Measurements from ENCODE around the gene PHLDB1. TPM values are rescaled to one million over a fixed set of nuclear protein-coding genes. Genes with fewer than 3 reads are reported as not detected.

Gene PHLDB1
- total and polyA plus RNA-seq, 2 donors, result 4.0 to 14.0 TPM

DNA sequence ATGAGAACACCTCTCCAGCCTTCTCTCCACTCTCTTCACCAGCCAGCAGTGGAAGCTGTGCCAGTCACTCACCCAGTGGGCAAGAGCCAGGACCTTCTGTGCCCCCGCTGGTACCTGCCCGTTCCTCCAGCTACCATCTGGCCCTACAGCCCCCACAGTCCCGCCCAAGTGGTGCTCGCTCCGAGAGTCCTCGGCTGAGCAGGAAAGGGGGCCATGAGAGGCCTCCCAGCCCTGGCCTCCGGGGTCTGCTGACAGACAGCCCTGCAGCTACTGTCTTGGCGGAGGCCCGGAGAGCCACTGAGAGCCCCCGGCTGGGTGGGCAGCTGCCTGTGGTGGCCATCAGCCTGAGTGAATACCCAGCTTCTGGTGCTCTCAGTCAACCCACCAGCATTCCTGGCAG, 20.2 kb downstream of the PHLDB1 start:
- H3K27ac ChIP-seq (ENCODE audit: low read depth in 1 of 2, low read length in 1 of 2), result no peak overlapping the region
- no peaks in the 10 kb centered on the region for H3K36me3 ChIP-seq (ENCODE audit: control insufficient read depth in 2 of 2, insufficient read depth in 2 of 2, low read length in 1 of 2)
- no peak for DNase-seq (ENCODE audit: low read depth in 6 of 9, low spot score in 9 of 9)
- WGBS, result 98% methylated on average over 10 of the region's 10 CpGs
- no peaks in the 10 kb centered on the region for H3K27me3 ChIP-seq (ENCODE audit: control insufficient read depth in 2 of 2, insufficient read depth in 1 of 2, low read length in 1 of 2)
- H3K9me3 ChIP-seq (ENCODE audit: control insufficient read depth in 2 of 2, insufficient read depth in 1 of 2, low read length in 1 of 2), result no peaks in the 10 kb centered on the region
- H3K4me1 ChIP-seq (ENCODE audit: control insufficient read depth in 2 of 2, insufficient read depth in 2 of 2, low read length in 2 of 2), result peaks cover 10 to 17% of the 10 kb centered on the region in 2 donors
- H3K4me3 ChIP-seq (ENCODE audit: low read length in 2 of 2), result no peak overlapping the region

DNA sequence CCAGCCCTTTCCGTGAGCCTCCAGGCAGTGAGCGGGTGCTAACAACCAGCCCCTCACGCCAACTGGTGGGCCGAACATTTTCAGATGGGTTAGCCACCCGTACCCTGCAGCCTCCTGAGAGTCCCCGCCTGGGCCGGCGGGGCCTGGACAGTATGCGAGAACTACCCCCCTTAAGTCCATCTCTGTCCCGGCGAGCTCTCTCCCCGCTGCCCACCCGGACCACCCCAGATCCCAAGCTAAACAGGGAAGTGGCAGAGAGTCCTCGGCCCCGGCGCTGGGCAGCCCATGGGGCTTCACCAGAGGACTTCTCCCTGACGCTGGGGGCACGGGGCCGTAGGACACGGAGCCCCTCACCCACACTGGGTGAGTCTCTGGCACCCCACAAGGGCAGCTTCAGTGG, 20.6 kb downstream of the PHLDB1 start:
- no peak overlapping the region for H3K27ac ChIP-seq (ENCODE audit: low read depth in 1 of 2, low read length in 1 of 2)
- H3K4me1 ChIP-seq (ENCODE audit: control insufficient read depth in 2 of 2, insufficient read depth in 2 of 2, low read length in 2 of 2), result peaks cover 5 to 13% of the 10 kb centered on the region in 2 donors

DNA sequence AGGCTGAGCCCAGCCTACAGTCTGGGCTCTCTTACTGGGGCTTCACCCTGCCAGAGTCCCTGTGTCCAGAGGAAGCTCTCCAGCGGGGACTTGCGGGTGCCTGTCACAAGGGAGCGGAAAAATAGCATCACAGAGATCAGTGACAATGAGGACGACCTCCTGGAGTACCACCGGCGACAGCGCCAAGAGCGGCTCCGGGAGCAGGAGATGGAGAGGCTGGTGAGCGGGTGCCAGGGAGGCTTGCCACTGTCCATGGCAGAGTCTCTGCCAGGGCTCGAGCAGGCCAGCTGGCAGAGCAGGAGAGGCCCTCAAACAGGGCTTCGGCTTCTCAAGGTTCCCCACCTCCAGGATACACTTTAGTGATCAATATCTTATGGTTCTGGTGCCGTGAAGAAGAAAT, 21.0 kb downstream of the PHLDB1 start:
- Histone ChIP-seq H3K9me3 (ENCODE audit: control insufficient read depth in 2 of 2, insufficient read depth in 1 of 2, low read length in 1 of 2) (no peaks in the 10 kb centered on the region), H3K36me3 (ENCODE audit: control insufficient read depth in 2 of 2, insufficient read depth in 2 of 2, low read length in 1 of 2) (no peaks in the 10 kb centered on the region), H3K4me1 (ENCODE audit: control insufficient read depth in 2 of 2, insufficient read depth in 2 of 2, low read length in 2 of 2) (peaks cover 1 to 9% of the 10 kb centered on the region in 2 donors), H3K27ac (ENCODE audit: low read depth in 1 of 2, low read length in 1 of 2) (no peak overlapping the region), H3K4me3 (ENCODE audit: low read length in 2 of 2) (no peak overlapping the region), H3K27me3 (ENCODE audit: control insufficient read depth in 2 of 2, insufficient read depth in 1 of 2, low read length in 1 of 2) (no peaks in the 10 kb centered on the region)
- no peak for DNase-seq (ENCODE audit: low read depth in 6 of 9, low spot score in 9 of 9)
- WGBS, result 97% methylated on average over 13 of the region's 13 CpGs

More for the DNA sequence above, 20.6 kb downstream of the PHLDB1 start:
- H3K27me3 ChIP-seq (ENCODE audit: control insufficient read depth in 2 of 2, insufficient read depth in 1 of 2, low read length in 1 of 2), result no peaks in the 10 kb centered on the region
- no peak overlapping the region for H3K4me3 ChIP-seq (ENCODE audit: low read length in 2 of 2)
- WGBS, result 98% methylated on average over 20 of the region's 20 CpGs
- H3K9me3 ChIP-seq (ENCODE audit: control insufficient read depth in 2 of 2, insufficient read depth in 1 of 2, low read length in 1 of 2), result no peaks in the 10 kb centered on the region
- no peaks in the 10 kb centered on the region for H3K36me3 ChIP-seq (ENCODE audit: control insufficient read depth in 2 of 2, insufficient read depth in 2 of 2, low read length in 1 of 2)
- no peak for DNase-seq (ENCODE audit: low read depth in 6 of 9, low spot score in 9 of 9)

DNA sequence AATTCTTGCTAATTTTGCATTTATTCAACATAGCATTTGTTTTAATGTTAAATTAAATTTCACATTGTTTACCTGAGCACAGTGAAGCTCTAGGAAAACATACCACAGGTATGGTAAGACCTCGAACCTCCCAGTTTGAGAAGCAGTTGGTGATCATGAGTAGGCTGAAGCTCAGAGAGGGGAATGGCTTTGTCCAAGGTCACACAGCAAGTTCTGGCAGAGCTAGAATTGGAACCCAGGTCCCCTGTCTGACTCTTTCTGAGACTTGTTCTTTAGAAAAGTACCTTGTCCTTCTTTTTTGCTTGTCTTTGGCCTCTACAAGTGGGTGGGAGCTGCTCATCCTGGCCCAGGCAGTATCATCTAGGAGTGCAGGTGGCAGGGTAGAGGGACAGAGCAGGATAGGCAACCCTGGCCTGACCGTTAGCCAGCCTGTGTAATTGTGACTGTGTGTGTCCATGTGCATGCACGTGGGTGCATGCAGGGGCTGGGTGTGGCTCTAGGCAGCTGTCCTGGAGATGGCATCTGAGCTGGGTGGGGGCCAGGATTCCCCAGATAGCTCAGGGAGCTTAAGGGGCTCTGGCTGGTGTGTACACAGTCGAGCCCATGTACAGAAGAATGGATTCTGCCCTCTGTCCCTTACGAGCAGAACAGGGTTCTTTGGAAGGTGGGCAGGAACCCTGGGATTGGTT, 21.6 kb downstream of the PHLDB1 start:
- Histone ChIP-seq H3K9me3 (ENCODE audit: control insufficient read depth in 2 of 2, insufficient read depth in 1 of 2, low read length in 1 of 2) (no peaks in the 10 kb centered on the region), H3K27ac (ENCODE audit: low read depth in 1 of 2, low read length in 1 of 2) (no peak overlapping the region), H3K36me3 (ENCODE audit: control insufficient read depth in 2 of 2, insufficient read depth in 2 of 2, low read length in 1 of 2) (no peaks in the 10 kb centered on the region), H3K4me1 (ENCODE audit: control insufficient read depth in 2 of 2, insufficient read depth in 2 of 2, low read length in 2 of 2) (peaks cover 0 to 6% of the 10 kb centered on the region in 2 donors), H3K4me3 (ENCODE audit: low read length in 2 of 2) (no peak overlapping the region), H3K27me3 (ENCODE audit: control insufficient read depth in 2 of 2, insufficient read depth in 1 of 2, low read length in 1 of 2) (no peaks in the 10 kb centered on the region)
- DNase-seq (ENCODE audit: low read depth in 6 of 9, low spot score in 9 of 9), result no peak
- WGBS, result 88% methylated on average over 5 of the region's 5 CpGs

DNA sequence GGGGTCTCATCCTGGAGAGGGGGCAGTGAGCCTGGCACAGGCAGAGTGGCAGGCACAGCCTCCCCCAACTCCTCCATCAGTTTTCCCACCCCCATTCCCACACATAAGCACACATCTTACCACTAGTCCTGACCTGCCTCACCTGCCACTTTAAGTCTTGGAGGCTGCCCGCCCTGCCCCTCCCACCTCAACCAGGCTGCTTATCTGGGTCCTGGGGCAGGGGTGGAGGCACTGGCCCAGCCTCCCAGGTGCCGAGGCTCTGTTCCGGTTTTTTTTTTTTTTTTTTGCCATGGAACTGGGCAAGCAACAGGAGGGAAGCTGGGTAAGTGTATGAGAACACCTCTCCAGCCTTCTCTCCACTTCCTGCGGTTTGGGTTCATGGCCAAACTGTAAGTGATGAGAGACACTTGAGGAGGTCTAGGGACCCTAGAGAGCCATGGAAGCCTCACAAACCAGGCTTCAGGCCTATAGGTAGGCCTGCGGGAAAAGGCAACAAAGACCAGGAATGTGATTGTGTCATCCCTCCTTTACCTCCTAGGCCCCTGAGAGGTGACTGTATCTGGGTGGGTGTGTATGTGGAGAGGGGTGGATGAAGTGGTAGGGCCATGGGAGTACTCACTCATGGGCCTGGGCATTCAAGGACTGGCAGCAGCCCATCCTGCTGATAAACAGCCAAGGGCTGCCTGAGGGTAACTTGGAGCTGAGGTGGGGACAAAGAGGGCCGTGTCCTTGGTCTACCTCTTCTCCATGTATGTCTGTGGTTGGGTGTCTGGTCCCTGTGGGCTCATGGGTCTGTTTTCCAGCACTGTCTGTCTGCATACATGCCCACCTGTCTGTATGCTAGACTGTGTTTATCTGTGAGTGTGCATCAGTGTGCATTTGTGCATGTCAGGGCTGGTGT, 22.6 kb downstream of the PHLDB1 start:
- peaks cover 0 to 2% of the 10 kb centered on the region in 2 donors for H3K27me3 ChIP-seq (ENCODE audit: control insufficient read depth in 2 of 2, insufficient read depth in 1 of 2, low read length in 1 of 2)
- H3K4me1 ChIP-seq (ENCODE audit: control insufficient read depth in 2 of 2, insufficient read depth in 2 of 2, low read length in 2 of 2), result peaks cover 0 to 12% of the 10 kb centered on the region in 2 donors
- WGBS, result 97% methylated on average over 6 of the region's 6 CpGs
- no peak overlapping the region for H3K27ac ChIP-seq (ENCODE audit: low read depth in 1 of 2, low read length in 1 of 2)
- no peak overlapping the region for H3K4me3 ChIP-seq (ENCODE audit: low read length in 2 of 2)
- DNase-seq (ENCODE audit: low read depth in 6 of 9, low spot score in 9 of 9), result no peak
- no peaks in the 10 kb centered on the region for H3K9me3 ChIP-seq (ENCODE audit: control insufficient read depth in 2 of 2, insufficient read depth in 1 of 2, low read length in 1 of 2)
- no peaks in the 10 kb centered on the region for H3K36me3 ChIP-seq (ENCODE audit: control insufficient read depth in 2 of 2, insufficient read depth in 2 of 2, low read length in 1 of 2)

DNA sequence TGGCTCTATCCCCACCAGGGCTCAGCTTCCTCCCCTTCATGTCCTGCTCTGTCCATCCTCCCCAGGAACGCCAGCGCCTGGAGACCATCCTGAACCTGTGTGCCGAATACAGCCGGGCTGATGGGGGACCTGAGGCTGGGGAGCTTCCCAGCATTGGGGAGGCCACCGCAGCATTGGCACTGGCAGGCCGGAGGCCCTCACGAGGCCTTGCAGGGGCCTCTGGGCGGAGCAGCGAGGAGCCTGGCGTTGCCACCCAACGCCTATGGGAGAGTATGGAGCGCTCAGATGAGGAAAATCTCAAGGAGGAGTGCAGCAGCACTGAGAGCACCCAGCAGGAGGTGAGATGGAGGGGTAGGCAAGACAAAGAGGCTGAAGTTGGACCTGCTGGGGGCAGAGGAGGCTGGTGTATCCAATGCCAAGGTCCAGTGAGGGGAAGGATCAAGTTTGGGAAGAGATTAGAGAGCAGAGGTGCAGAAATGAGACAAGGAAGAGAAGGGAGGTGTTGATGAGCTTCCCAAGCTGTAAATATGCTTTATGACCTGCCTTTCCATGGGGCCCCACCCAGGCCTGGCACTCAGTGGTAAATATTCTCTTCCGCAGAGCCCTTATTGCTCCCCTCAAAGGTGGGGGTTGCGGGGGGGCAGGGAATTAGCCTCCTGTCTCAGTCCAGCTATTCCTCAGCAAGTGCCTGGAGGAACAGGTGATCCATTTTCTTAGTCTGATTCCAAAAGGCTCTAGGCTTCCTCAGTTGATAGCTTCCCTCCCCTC, 23.9 kb downstream of the PHLDB1 start:
- H3K4me1 ChIP-seq (ENCODE audit: control insufficient read depth in 2 of 2, insufficient read depth in 2 of 2, low read length in 2 of 2), result peaks cover 0 to 6% of the 10 kb centered on the region in 2 donors
- no peak overlapping the region for H3K4me3 ChIP-seq (ENCODE audit: low read length in 2 of 2)
- 97% methylated on average over 14 of the region's 14 CpGs for WGBS
- no peak overlapping the region for H3K27ac ChIP-seq (ENCODE audit: low read depth in 1 of 2, low read length in 1 of 2)
- H3K27me3 ChIP-seq (ENCODE audit: control insufficient read depth in 2 of 2, insufficient read depth in 1 of 2, low read length in 1 of 2), result peaks cover 0 to 2% of the 10 kb centered on the region in 2 donors
- H3K36me3 ChIP-seq (ENCODE audit: control insufficient read depth in 2 of 2, insufficient read depth in 2 of 2, low read length in 1 of 2), result no peaks in the 10 kb centered on the region
- H3K9me3 ChIP-seq (ENCODE audit: control insufficient read depth in 2 of 2, insufficient read depth in 1 of 2, low read length in 1 of 2), result no peaks in the 10 kb centered on the region
- DNase-seq (ENCODE audit: low read depth in 6 of 9, low spot score in 9 of 9), result no peak

DNA sequence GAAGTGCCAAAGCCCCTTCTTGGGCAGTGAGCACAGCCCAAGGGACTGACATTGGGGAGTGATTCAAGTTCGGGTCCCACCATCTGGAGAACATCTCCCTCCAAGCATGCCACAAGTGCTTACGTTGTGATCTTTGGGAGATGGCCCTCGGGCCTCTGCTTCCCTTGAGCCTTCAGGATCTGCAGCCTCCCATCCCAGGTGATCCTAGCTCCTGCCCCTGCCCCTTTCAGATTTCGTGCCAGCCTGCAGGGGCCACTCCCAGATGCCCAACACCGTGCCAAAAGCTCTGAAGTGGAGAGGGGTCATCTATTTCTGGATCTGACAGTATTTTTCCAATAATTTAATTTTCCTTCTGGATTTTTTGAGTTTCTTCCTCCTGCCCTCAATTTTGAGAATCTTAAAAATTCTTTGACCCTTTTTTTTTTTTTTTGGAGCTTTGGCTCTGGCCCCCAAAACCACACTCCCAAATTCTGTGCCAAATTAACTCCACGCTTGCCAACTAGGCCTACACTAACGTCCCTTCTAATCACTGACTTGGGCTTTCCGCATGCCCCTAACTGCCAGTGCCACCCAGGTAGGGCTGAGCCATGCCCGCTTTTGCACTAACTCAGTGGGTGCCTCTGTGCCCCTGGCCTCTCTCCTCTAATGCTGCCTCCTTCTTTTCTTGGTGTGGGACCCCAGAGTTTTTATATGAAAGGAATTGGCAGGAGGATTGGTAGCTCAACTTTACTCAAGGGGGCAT, 25.3 kb downstream of the PHLDB1 start:
- no peak overlapping the region for H3K27ac ChIP-seq (ENCODE audit: low read depth in 1 of 2, low read length in 1 of 2)

DNA sequence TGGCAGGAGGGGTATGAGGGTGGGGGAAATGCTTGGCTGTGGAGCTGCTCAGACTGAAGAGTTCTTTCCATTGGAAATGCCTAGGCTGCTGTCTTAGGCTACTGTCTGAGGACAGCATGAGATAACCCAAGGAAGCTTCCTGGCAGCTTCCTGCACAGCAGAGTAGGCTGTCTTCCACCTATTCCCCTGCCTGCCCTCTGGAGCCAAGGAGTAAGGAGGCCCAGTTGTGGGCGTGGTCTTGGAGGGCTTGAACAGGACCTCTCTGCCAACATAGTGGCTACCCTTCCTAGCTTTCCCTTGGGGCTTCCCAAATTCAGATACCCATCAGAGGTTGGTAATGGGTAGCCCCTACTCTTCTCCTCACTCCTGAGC, 25.9 kb downstream of the PHLDB1 start:
- DNase-seq (ENCODE audit: low read depth in 6 of 9, low spot score in 9 of 9), result no peak
- no peaks in the 10 kb centered on the region for H3K36me3 ChIP-seq (ENCODE audit: control insufficient read depth in 2 of 2, insufficient read depth in 2 of 2, low read length in 1 of 2)
- no peak overlapping the region for H3K4me3 ChIP-seq (ENCODE audit: low read length in 2 of 2)
- H3K9me3 ChIP-seq (ENCODE audit: control insufficient read depth in 2 of 2, insufficient read depth in 1 of 2, low read length in 1 of 2), result no peaks in the 10 kb centered on the region
- H3K4me1 ChIP-seq (ENCODE audit: control insufficient read depth in 2 of 2, insufficient read depth in 2 of 2, low read length in 2 of 2), result peaks cover 0 to 6% of the 10 kb centered on the region in 2 donors
- no peak overlapping the region for H3K27ac ChIP-seq (ENCODE audit: low read depth in 1 of 2, low read length in 1 of 2)
- WGBS, result 92% methylated on average over 1 of the region's 1 CpG
- H3K27me3 ChIP-seq (ENCODE audit: control insufficient read depth in 2 of 2, insufficient read depth in 1 of 2, low read length in 1 of 2), result peaks cover 0 to 2% of the 10 kb centered on the region in 2 donors

More for the DNA sequence above, 25.3 kb downstream of the PHLDB1 start:
- 96% methylated on average over 9 of the region's 9 CpGs for WGBS
- H3K4me3 ChIP-seq (ENCODE audit: low read length in 2 of 2), result no peak overlapping the region
- H3K4me1 ChIP-seq (ENCODE audit: control insufficient read depth in 2 of 2, insufficient read depth in 2 of 2, low read length in 2 of 2), result peaks cover 0 to 6% of the 10 kb centered on the region in 2 donors
- no peaks in the 10 kb centered on the region for H3K9me3 ChIP-seq (ENCODE audit: control insufficient read depth in 2 of 2, insufficient read depth in 1 of 2, low read length in 1 of 2)
- no peaks in the 10 kb centered on the region for H3K36me3 ChIP-seq (ENCODE audit: control insufficient read depth in 2 of 2, insufficient read depth in 2 of 2, low read length in 1 of 2)
- DNase-seq (ENCODE audit: low read depth in 6 of 9, low spot score in 9 of 9), result no peak
- H3K27me3 ChIP-seq (ENCODE audit: control insufficient read depth in 2 of 2, insufficient read depth in 1 of 2, low read length in 1 of 2), result peaks cover 0 to 2% of the 10 kb centered on the region in 2 donors

Measured in thymus (tissue), 11 donors.